ENCODE measurements around the gene RAD51B.

RAD51B gene

GRCh38 chr14:67875175-67876006 lies 55.8 kb downstream of the RAD51B start:
- TF ChIP-seq CTCF (IDR thresholded peaks at IDR 0.05; ENCODE audit: insufficient read depth, low read length, poor library complexity, severe bottlenecking), result no peak
- no peaks in the 10 kb centered on the region for H3K36me3 ChIP-seq (ENCODE audit: control insufficient read depth, insufficient read depth, low read length)
- DNase-seq (ENCODE audit: extremely low read depth, insufficient read length), result no peak
- no peaks in the 10 kb centered on the region for H3K27me3 ChIP-seq (replicated peaks; ENCODE audit: control insufficient read depth, insufficient read depth, low read length)
- no peak overlapping the region for H3K4me3 ChIP-seq (replicated peaks; ENCODE audit: low read depth, low read length)

GRCh38 chr14:67879026-67879425 lies 59.4 kb downstream of the RAD51B start:
- Histone ChIP-seq H3K36me3 (ENCODE audit: control insufficient read depth, insufficient read depth, low read length) (no peaks in the 10 kb centered on the region), H3K4me3 (replicated peaks; ENCODE audit: low read depth, low read length) (no peak overlapping the region), H3K27me3 (replicated peaks; ENCODE audit: control insufficient read depth, insufficient read depth, low read length) (no peaks in the 10 kb centered on the region)
- DNase-seq (ENCODE audit: extremely low read depth, insufficient read length), result no peak
- TF ChIP-seq CTCF (IDR thresholded peaks at IDR 0.05; ENCODE audit: insufficient read depth, low read length, poor library complexity, severe bottlenecking), result no peak

- DNase-seq (ENCODE audit: extremely low read depth, insufficient read length), result peak; percentile 31
- H3K27me3 ChIP-seq (replicated peaks; ENCODE audit: control insufficient read depth, insufficient read depth, low read length), result no peaks in the 10 kb centered on the region
- H3K36me3 ChIP-seq (ENCODE audit: control insufficient read depth, insufficient read depth, low read length), result no peaks in the 10 kb centered on the region
- H3K4me3 ChIP-seq (replicated peaks; ENCODE audit: low read depth, low read length), result no peak overlapping the region
- TF ChIP-seq CTCF (IDR thresholded peaks at IDR 0.05; ENCODE audit: insufficient read depth, low read length, poor library complexity, severe bottlenecking), result no peak
Observed at GRCh38 chr14:67881225-67881624, 61.6 kb downstream of the RAD51B start.

GRCh38 chr14:67882986-67883555 lies 63.5 kb downstream of the RAD51B start:
- no peak for DNase-seq (ENCODE audit: extremely low read depth, insufficient read length)

GRCh38 chr14:67883717-67884116 lies 64.1 kb downstream of the RAD51B start:
- Histone ChIP-seq H3K36me3 (ENCODE audit: control insufficient read depth, insufficient read depth, low read length) (no peaks in the 10 kb centered on the region), H3K4me3 (replicated peaks; ENCODE audit: low read depth, low read length) (no peak overlapping the region), H3K27me3 (replicated peaks; ENCODE audit: control insufficient read depth, insufficient read depth, low read length) (no peaks in the 10 kb centered on the region)
- DNase-seq (ENCODE audit: extremely low read depth, insufficient read length), result no peak
- TF ChIP-seq CTCF (IDR thresholded peaks at IDR 0.05; ENCODE audit: insufficient read depth, low read length, poor library complexity, severe bottlenecking), result no peak

More at GRCh38 chr14:67882986-67883555, 63.5 kb downstream of the RAD51B start:
- H3K27me3 ChIP-seq (replicated peaks; ENCODE audit: control insufficient read depth, insufficient read depth, low read length), result no peaks in the 10 kb centered on the region
- H3K4me3 ChIP-seq (replicated peaks; ENCODE audit: low read depth, low read length), result no peak overlapping the region
- no peak for TF ChIP-seq CTCF (IDR thresholded peaks at IDR 0.05; ENCODE audit: insufficient read depth, low read length, poor library complexity, severe bottlenecking)
- no peaks in the 10 kb centered on the region for H3K36me3 ChIP-seq (ENCODE audit: control insufficient read depth, insufficient read depth, low read length)
